Stimulated activated CD4-positive, alpha-beta T cell treated with anti-CD3 and anti-CD28 coated beads, Interleukin-2, amount 100 ng/mL, for 24 hours (primary cell): ENCODE data around the gene FNDC10.
"Not testable (repeated sequence)": the region's sequence is repeated elsewhere in the genome, so short reads cannot be mapped to it uniquely, and the experiment has no call there.

Experiments
- DNase-seq, 2 donors: peaks; one replicate each; pipeline ENCODE4 v3.0.0-alpha.2; 2020

The FNDC10 gene

GRCh38 chr1:1562556-1563195, 37.3 kb downstream of the FNDC10 start:
- no peak for DNase-seq

- DNase-seq: no peak
Measured at GRCh38 chr1:1561801-1562470, 38.0 kb downstream of the FNDC10 start.

- DNase-seq: no peak
Measured at GRCh38 chr1:1560178-1560577, 39.8 kb downstream of the FNDC10 start.

GRCh38 chr1:1559066-1559465, 40.9 kb downstream of the FNDC10 start:
- no peak for DNase-seq

GRCh38 chr1:1558591-1558990, 41.3 kb downstream of the FNDC10 start:
- DNase-seq: no peak

- DNase-seq: not testable (repeated sequence)
Measured at GRCh38 chr1:1557688-1558087, 42.2 kb downstream of the FNDC10 start.

GRCh38 chr1:1556961-1557360, 43.0 kb downstream of the FNDC10 start:
- DNase-seq: not testable (repeated sequence)

GRCh38 chr1:1556505-1556904, 43.4 kb downstream of the FNDC10 start:
- no peak for DNase-seq

- no peak for DNase-seq
Measured at GRCh38 chr1:1554926-1555915, 44.7 kb downstream of the FNDC10 start.

GRCh38 chr1:1554550-1554925, 45.4 kb downstream of the FNDC10 start:
- DNase-seq: no peak

GRCh38 chr1:1553821-1554494, 46.0 kb downstream of the FNDC10 start:
- no peak for DNase-seq

GRCh38 chr1:1552263-1552639, 47.7 kb downstream of the FNDC10 start:
- no peak for DNase-seq

- DNase-seq: no peak
Measured at GRCh38 chr1:1551524-1552262, 48.2 kb downstream of the FNDC10 start.

- DNase-seq: no peak
Measured at GRCh38 chr1:1550591-1551432, 49.1 kb downstream of the FNDC10 start.

- no peak for DNase-seq
Measured at GRCh38 chr1:1550087-1550486, 49.8 kb downstream of the FNDC10 start.

- DNase-seq: no peak
Measured at GRCh38 chr1:1548591-1548990, 51.3 kb downstream of the FNDC10 start.
